Measurements from ENCODE around the gene SYK. TPM values are rescaled to one million over a fixed set of nuclear protein-coding genes. Genes with fewer than 3 reads are reported as not detected.

SYK gene
- total RNA-seq, 1 experiment from 2014 or later: 0.28 TPM

GRCh38 chr9:90899287-90899686, 97.7 kb downstream of the SYK start:
- H3K36me3 ChIP-seq (ENCODE audit: control insufficient read depth, insufficient read depth, low read length): no peaks in the 10 kb centered on the region
- DNase-seq (ENCODE audit: low read depth, low spot score) (no peak), ATAC-seq (no peak)
- H3K4me3 ChIP-seq (ENCODE audit: low read depth in 2 of 2, low read length in 2 of 2): no peak overlapping the region
- ChIA-PET POLR2A (no interaction called here), CTCF (no interaction called here)
- no peaks in the 10 kb centered on the region for H3K4me1 ChIP-seq (ENCODE audit: control insufficient read depth, insufficient read depth, low read length)
- no peaks in the 10 kb centered on the region for H3K27me3 ChIP-seq (ENCODE audit: control insufficient read depth, insufficient read depth, low read length)
- in situ Hi-C loops (cut with HindIII; ENCODE audit: low pct_unique_long_range_greater_than_20kb, low sequenced_read_pairs): no loop called here
- H3K9me3 ChIP-seq (ENCODE audit: control insufficient read depth, insufficient read depth, low read depth, low read length): no peaks in the 10 kb centered on the region
- TF ChIP-seq TCF7L2 (IDR thresholded peaks at IDR 0.05; ENCODE audit: low read depth, low read length): no peak
- TF ChIP-seq POLR2AphosphoS5 (IDR thresholded peaks at IDR 0.05; ENCODE audit: low read depth, low read length): no peak
- TF ChIP-seq REST (IDR thresholded peaks at IDR 0.05; ENCODE audit: insufficient read depth in 1 of 2, low read depth in 2 of 2, low read length in 1 of 2): no peak
- TF ChIP-seq SIN3A (IDR thresholded peaks at IDR 0.05; ENCODE audit: borderline replicate concordance, insufficient read depth, low read depth, low read length): no peak
- BruUV-seq (replicated peaks): no TSS peak
- intact Hi-C loops (cut with micrococcal nuclease; ENCODE audit: unreplicated experiment): no loop called here
- H3K27ac ChIP-seq (ENCODE audit: low read length): no peak overlapping the region

- H3K36me3 ChIP-seq (ENCODE audit: control insufficient read depth, insufficient read depth, low read length): no peaks in the 10 kb centered on the region
- intact Hi-C loops (cut with micrococcal nuclease; ENCODE audit: unreplicated experiment): no loop called here
- no peak overlapping the region for H3K4me3 ChIP-seq (ENCODE audit: low read depth in 2 of 2, low read length in 2 of 2)
- H3K27ac ChIP-seq (ENCODE audit: low read length): no peak overlapping the region
- DNase-seq (ENCODE audit: low read depth, low spot score) (no peak), ATAC-seq (no peak)
- ChIA-PET CTCF (no interaction called here), POLR2A (no interaction called here)
- BruUV-seq (replicated peaks): no TSS peak
- in situ Hi-C loops (cut with HindIII; ENCODE audit: low pct_unique_long_range_greater_than_20kb, low sequenced_read_pairs): no loop called here
- H3K27me3 ChIP-seq (ENCODE audit: control insufficient read depth, insufficient read depth, low read length): no peaks in the 10 kb centered on the region
- H3K9me3 ChIP-seq (ENCODE audit: control insufficient read depth, insufficient read depth, low read depth, low read length): no peaks in the 10 kb centered on the region
- no peaks in the 10 kb centered on the region for H3K4me1 ChIP-seq (ENCODE audit: control insufficient read depth, insufficient read depth, low read length)
- TF ChIP-seq CTCF (IDR thresholded peaks at IDR 0.05) (no peak), REST (IDR thresholded peaks at IDR 0.05; ENCODE audit: insufficient read depth in 1 of 2, low read depth in 2 of 2, low read length in 1 of 2) (no peak), SIN3A (IDR thresholded peaks at IDR 0.05; ENCODE audit: borderline replicate concordance, insufficient read depth, low read depth, low read length) (no peak), POLR2AphosphoS5 (IDR thresholded peaks at IDR 0.05; ENCODE audit: low read depth, low read length) (no peak), TCF7L2 (IDR thresholded peaks at IDR 0.05; ENCODE audit: low read depth, low read length) (no peak)
Measured at GRCh38 chr9:90900130-90900529, 98.5 kb downstream of the SYK start.
